Activated CD8-positive, alpha-beta T cell treated with anti-CD3 and anti-CD28 coated beads for 36 hours (primary cell): Measurements from ENCODE around the gene CDKN1B. TPM values are rescaled to one million over a fixed set of nuclear protein-coding genes. Genes with fewer than 3 reads are reported as not detected.

Experiments used
- ATAC-seq: fragments of 200-7000 bp; cut with Tn5 transposase; one replicate; pipeline ENCODE4 v1.10.0; 2021; ENCODE audit warnings: mild to moderate bottlenecking, moderate library complexity
- CTCF ChIA-PET: fragments of 350-600 bp; sonication (Branson Sonifier 250); formaldehyde crosslinking; loops from one replicate; lab custom pipeline; 2021; ENCODE audit warnings: antibody characterized with exemption; lab: Charles Lee
- POLR2A ChIA-PET: fragments of 350-600 bp; sonication (Branson Sonifier 250); formaldehyde crosslinking; loops from one replicate; lab custom pipeline; 2021; ENCODE audit warnings: antibody characterized with exemption; lab: Charles Lee
- DNase-seq: peaks from one replicate; pipeline ENCODE4 v3.0.0-alpha.2; 2020
- H3K27ac Mint-ChIP-seq: one replicate; pipeline ENCODE4 v1.8.0; 2021; ENCODE audit warnings: mild to moderate bottlenecking, mixed read lengths
- H3K27me3 Mint-ChIP-seq: one replicate; pipeline ENCODE4 v1.8.0; 2021; ENCODE audit warnings: mixed read lengths
- H3K36me3 Mint-ChIP-seq: one replicate; pipeline ENCODE4 v1.8.0; 2021; ENCODE audit warnings: low read depth, mixed read lengths
- H3K4me1 Mint-ChIP-seq: one replicate; pipeline ENCODE4 v1.8.0; 2021; ENCODE audit warnings: low read depth, mixed read lengths
- H3K4me3 Mint-ChIP-seq: one replicate; pipeline ENCODE4 v1.8.0; 2021; ENCODE audit warnings: mild to moderate bottlenecking, moderate library complexity, mixed read lengths
- H3K9me3 Mint-ChIP-seq: one replicate; pipeline ENCODE4 v1.8.0; 2021; ENCODE audit warnings: mixed read lengths
- CTCF ChIP-seq: fragments of 200-600 bp; IDR thresholded peaks from one replicate; pipeline ENCODE4 v1.8.0; 2022; ENCODE audit warnings: antibody characterized with exemption, mild to moderate bottlenecking
- intact Hi-C: fragments of 100-400 bp; cut with micrococcal nuclease; formaldehyde crosslinking; loops from one replicate; pipeline ENCODE4 v1.10.0; 2022
- total RNA-seq, 2 experiments: library from RNA; stranded (reverse); gene quantifications; one replicate each; pipeline ENCODE4 v1.2.3, GENCODE V29; 2021

Gene CDKN1B
- total RNA-seq, 2 experiments from 2014 or later: 39.9 to 40.8 TPM

- peaks cover 38% of the 10 kb centered on the region for H3K4me1 Mint-ChIP-seq
- peak overlapping the region; percentile 86 for H3K4me3 Mint-ChIP-seq
- peak; percentile 31 for DNase-seq
- no peak for ATAC-seq
- H3K27ac Mint-ChIP-seq: peak overlapping the region; percentile 97
- ChIA-PET CTCF (interaction anchor here (0.6 to 4.0 kb wide), 6 partner anchors 10 to 370 kb away, joined by 3 to 55 read pairs (median 4); partner anchors contain the start of genes BORCS5 and CDKN1B), POLR2A (interaction anchor here (0.9 to 7.2 kb wide), 7 partner anchors 10 to 369 kb away, joined by 4 to 101 read pairs (median 34); partner anchors contain the start of genes BORCS5 and CDKN1B)
- intact Hi-C loops: no loop called here
- TF ChIP-seq CTCF: no peak
- no peaks in the 10 kb centered on the region for H3K27me3 Mint-ChIP-seq
- peaks cover 52% of the 10 kb centered on the region for H3K36me3 Mint-ChIP-seq
- no peaks in the 10 kb centered on the region for H3K9me3 Mint-ChIP-seq
Measured at GRCh38 chr12:12726555-12727093, 9.5 kb downstream of the CDKN1B start.

GRCh38 chr12:12731178-12731577 lies 14.0 kb downstream of the CDKN1B start:
- peaks cover 57% of the 10 kb centered on the region for H3K4me1 Mint-ChIP-seq
- DNase-seq: no peak
- H3K27ac Mint-ChIP-seq: no peak overlapping the region
- TF ChIP-seq CTCF: no peak
- POLR2A ChIA-PET: interaction anchor here (1.1 kb wide), 2 partner anchors 14 to 36 kb away, joined by 3 to 4 read pairs; partner anchors contain the start of gene CDKN1B
- ATAC-seq: no peak
- no peaks in the 10 kb centered on the region for H3K27me3 Mint-ChIP-seq
- CTCF ChIA-PET: no interaction called here
- H3K36me3 Mint-ChIP-seq: peaks cover 36% of the 10 kb centered on the region
- H3K4me3 Mint-ChIP-seq: no peak overlapping the region
- no peaks in the 10 kb centered on the region for H3K9me3 Mint-ChIP-seq
- intact Hi-C loops: loop anchor here (10.0 kb wide), 1 partner anchor 86 kb away; no protein-coding TSS in a partner anchor

GRCh38 chr12:12731785-12732184 lies 14.6 kb downstream of the CDKN1B start:
- ChIA-PET POLR2A (interaction anchor here (0.6 to 1.1 kb wide), 3 partner anchors 14 to 37 kb away, joined by 3 to 4 read pairs (median 4); partner anchors contain the start of gene CDKN1B), CTCF (interaction anchor here (1.0 to 1.4 kb wide), 2 partner anchors 10 to 355 kb away, joined by 3 to 4 read pairs; no protein-coding TSS in a partner anchor)
- intact Hi-C loops: loop anchor here (10.0 kb wide), 1 partner anchor 87 kb away; no protein-coding TSS in a partner anchor
- H3K4me1 Mint-ChIP-seq: peaks cover 57% of the 10 kb centered on the region
- H3K9me3 Mint-ChIP-seq: no peaks in the 10 kb centered on the region
- DNase-seq (no peak), ATAC-seq (no peak)
- TF ChIP-seq CTCF: no peak
- H3K36me3 Mint-ChIP-seq: peaks cover 31% of the 10 kb centered on the region
- no peaks in the 10 kb centered on the region for H3K27me3 Mint-ChIP-seq
- H3K4me3 Mint-ChIP-seq: no peak overlapping the region
- H3K27ac Mint-ChIP-seq: peak overlapping the region; percentile 4

- POLR2A ChIA-PET: no interaction called here
- ATAC-seq: no peak
- Mint-ChIP-seq H3K27me3 (no peaks in the 10 kb centered on the region), H3K36me3 (peaks cover 22% of the 10 kb centered on the region), H3K9me3 (no peaks in the 10 kb centered on the region), H3K4me3 (no peak overlapping the region), H3K27ac (peak overlapping the region; percentile 52), H3K4me1 (peaks cover 58% of the 10 kb centered on the region)
- TF ChIP-seq CTCF: no peak
- DNase-seq: no peak
- CTCF ChIA-PET: interaction anchor here (1.4 kb wide), 1 partner anchor 9 kb away, joined by 4 read pairs; no protein-coding TSS in a partner anchor
- intact Hi-C loops: loop anchor here (10.0 kb wide), 1 partner anchor 88 kb away; no protein-coding TSS in a partner anchor
Measured at GRCh38 chr12:12733118-12733517, 15.9 kb downstream of the CDKN1B start.

GRCh38 chr12:12734054-12734453 lies 16.9 kb downstream of the CDKN1B start:
- H3K4me3 Mint-ChIP-seq: no peak overlapping the region
- H3K27ac Mint-ChIP-seq: no peak overlapping the region
- intact Hi-C loops: loop anchor here (10.0 kb wide), 1 partner anchor 89 kb away; no protein-coding TSS in a partner anchor
- POLR2A ChIA-PET: interaction anchor here (0.7 to 4.5 kb wide), 3 partner anchors 10 to 464 kb away, joined by 3 to 77 read pairs (median 26); partner anchors contain the start of gene CDKN1B
- no peak for TF ChIP-seq CTCF
- DNase-seq (no peak), ATAC-seq (no peak)
- peaks cover 15% of the 10 kb centered on the region for H3K36me3 Mint-ChIP-seq
- CTCF ChIA-PET: interaction anchor here (1.1 kb wide), 1 partner anchor 78 kb away, joined by 6 read pairs; no protein-coding TSS in a partner anchor
- H3K27me3 Mint-ChIP-seq: no peaks in the 10 kb centered on the region
- H3K9me3 Mint-ChIP-seq: no peaks in the 10 kb centered on the region
- H3K4me1 Mint-ChIP-seq: peaks cover 51% of the 10 kb centered on the region
